Measurements from ENCODE around the gene ADGRL3.

- no peak for TF ChIP-seq CTCF (IDR thresholded peaks at IDR 0.05; ENCODE audit: insufficient read depth, low read length, poor library complexity, severe bottlenecking)
- no peak for TF ChIP-seq EZH2phosphoT487 (conservative IDR thresholded peaks at IDR 0.05; ENCODE audit: low read length)
These were observed 14.6 kb downstream of the ADGRL3 start for GRCh38 chr4:61214680-61215079.
